Measurements from ENCODE around the gene ORAI1. TPM values are rescaled to one million over a fixed set of nuclear protein-coding genes. Genes with fewer than 3 reads are reported as not detected.

The ORAI1 gene
- total RNA-seq, 1 experiment from 2014 or later: 31.4 TPM

GRCh38 chr12:121669521-121669900 is 43.2 kb downstream of the ORAI1 start, which contains the start of gene MORN3:
Gene MORN3, minus strand, starts transcription at chr12:121669654. Its CDS starts 171 bp downstream, at chr12:121669483.
- peak; percentile 29 for DNase-seq
- no peak within 1 kb of the TSS for H2AFZ ChIP-seq (ENCODE audit: low read length)
- intact Hi-C loops (cut with micrococcal nuclease): no loop called here
- no peaks in the 10 kb centered on the region for H3K9me3 ChIP-seq (ENCODE audit: low read length)
- no peak within 1 kb of the TSS for H3K9ac ChIP-seq (ENCODE audit: low read length)
- no peak within 1 kb of the TSS for H3K27ac ChIP-seq (ENCODE audit: low read length)
- ChIA-PET CTCF (interaction anchor here (0.6 to 1.8 kb wide), 2 partner anchors 117 to 1196 kb away, joined by 3 to 49 read pairs; no protein-coding TSS in a partner anchor), POLR2A (ENCODE audit: unreplicated experiment) (no interaction called here)
- H3K4me1 ChIP-seq (ENCODE audit: insufficient read depth, low read length): peaks cover 10% of the 10 kb centered on the region
- no peaks in the 10 kb centered on the region for H3F3A ChIP-seq (ENCODE audit: low read length, unreplicated experiment)
- no peaks in the 10 kb centered on the region for H3K36me3 ChIP-seq (ENCODE audit: low read depth, low read length)
- no peaks in the 10 kb centered on the region for H4K20me1 ChIP-seq (ENCODE audit: low read length)
- no peak for ATAC-seq
- no peak within 1 kb of the TSS for H3K4me2 ChIP-seq (ENCODE audit: low read length)
- TF ChIP-seq EZH2phosphoT487 (IDR thresholded peaks at IDR 0.05; ENCODE audit: borderline replicate concordance, low read length) (no peak), CTCF (conservative IDR thresholded peaks at IDR 0.05; ENCODE audit: low read depth, low read length) (no peak), EZH2 (IDR thresholded peaks at IDR 0.05; ENCODE audit: low read length, unreplicated experiment) (no peak)
- no peaks in the 10 kb centered on the region for H3K79me2 ChIP-seq (ENCODE audit: low read length)
- H3K9me2 ChIP-seq (replicated peaks; ENCODE audit: low read length): no peaks in the 10 kb centered on the region
- no peak within 1 kb of the TSS for H3K4me3 ChIP-seq (ENCODE audit: low read length)
- no TSS peak for BruUV-seq (replicated peaks)
- no peaks in the 10 kb centered on the region for H3K27me3 ChIP-seq (ENCODE audit: low read length)

- Histone ChIP-seq H3K4me1 (ENCODE audit: insufficient read depth, low read length) (peaks cover 10% of the 10 kb centered on the region), H2AFZ (ENCODE audit: low read length) (peak overlapping the region; percentile 92), H3K27me3 (ENCODE audit: low read length) (no peaks in the 10 kb centered on the region), H4K20me1 (ENCODE audit: low read length) (no peaks in the 10 kb centered on the region), H3K79me2 (ENCODE audit: low read length) (no peaks in the 10 kb centered on the region), H3K9me2 (replicated peaks; ENCODE audit: low read length) (no peaks in the 10 kb centered on the region), H3K4me2 (ENCODE audit: low read length) (peak overlapping the region; percentile 81), H3F3A (ENCODE audit: low read length, unreplicated experiment) (no peaks in the 10 kb centered on the region), H3K27ac (ENCODE audit: low read length) (no peak overlapping the region), H3K9me3 (ENCODE audit: low read length) (no peaks in the 10 kb centered on the region), H3K9ac (ENCODE audit: low read length) (peak overlapping the region; percentile 11; the same call in 1 of the 2 replicates), H3K36me3 (ENCODE audit: low read depth, low read length) (no peaks in the 10 kb centered on the region), H3K4me3 (ENCODE audit: low read length) (peak overlapping the region; percentile 68)
- intact Hi-C loops (cut with micrococcal nuclease): loop anchor here (2.0 kb wide), 1 partner anchor 46 kb away; the partner anchor contains the start of gene ORAI1
- ChIA-PET CTCF (no interaction called here), POLR2A (ENCODE audit: unreplicated experiment) (interaction anchor here (1.2 kb wide), 1 partner anchor 14 kb away, joined by 5 read pairs; no protein-coding TSS in a partner anchor)
- no peak for TF ChIP-seq EZH2phosphoT487 (IDR thresholded peaks at IDR 0.05; ENCODE audit: borderline replicate concordance, low read length)
- TF ChIP-seq CTCF (conservative IDR thresholded peaks at IDR 0.05; ENCODE audit: low read depth, low read length): no peak
- no peak for TF ChIP-seq EZH2 (IDR thresholded peaks at IDR 0.05; ENCODE audit: low read length, unreplicated experiment)
- DNase-seq: no peak
- peak; percentile 21 for ATAC-seq
- BruUV-seq (replicated peaks): TSS peak; percentile 63
Measured at GRCh38 chr12:121673013-121673511, 46.7 kb downstream of the ORAI1 start.

- H3K27me3 ChIP-seq (ENCODE audit: low read length): no peaks in the 10 kb centered on the region
- ATAC-seq: no peak
- no peak overlapping the region for H3K9ac ChIP-seq (ENCODE audit: low read length)
- TF ChIP-seq EZH2 (IDR thresholded peaks at IDR 0.05; ENCODE audit: low read length, unreplicated experiment) (no peak), CTCF (conservative IDR thresholded peaks at IDR 0.05; ENCODE audit: low read depth, low read length) (no peak), EZH2phosphoT487 (IDR thresholded peaks at IDR 0.05; ENCODE audit: borderline replicate concordance, low read length) (no peak)
- H3K4me1 ChIP-seq (ENCODE audit: insufficient read depth, low read length): peaks cover 10% of the 10 kb centered on the region
- H3K27ac ChIP-seq (ENCODE audit: low read length): no peak overlapping the region
- no peak overlapping the region for H3K4me2 ChIP-seq (ENCODE audit: low read length)
- H3K4me3 ChIP-seq (ENCODE audit: low read length): no peak overlapping the region
- H3K79me2 ChIP-seq (ENCODE audit: low read length): no peaks in the 10 kb centered on the region
- H3F3A ChIP-seq (ENCODE audit: low read length, unreplicated experiment): no peaks in the 10 kb centered on the region
- no peak for DNase-seq
- H2AFZ ChIP-seq (ENCODE audit: low read length): no peak overlapping the region
- intact Hi-C loops (cut with micrococcal nuclease): no loop called here
- H3K9me3 ChIP-seq (ENCODE audit: low read length): no peaks in the 10 kb centered on the region
- BruUV-seq (replicated peaks): no TSS peak
- ChIA-PET CTCF (no interaction called here), POLR2A (ENCODE audit: unreplicated experiment) (no interaction called here)
- H3K36me3 ChIP-seq (ENCODE audit: low read depth, low read length): no peaks in the 10 kb centered on the region
- H4K20me1 ChIP-seq (ENCODE audit: low read length): no peaks in the 10 kb centered on the region
- no peaks in the 10 kb centered on the region for H3K9me2 ChIP-seq (replicated peaks; ENCODE audit: low read length)
Measured at GRCh38 chr12:121676190-121676589, 49.9 kb downstream of the ORAI1 start.

Data from PC-3 (cell line).